Activated CD8-positive, alpha-beta memory T cell treated with anti-CD3 and anti-CD28 coated beads, Interleukin-2, amount 10 ng/mL, durations not matched to agents 7 days and 5 days (primary cell): ENCODE measurements around the gene GPR65. TPM values are rescaled to one million over a fixed set of nuclear protein-coding genes. Genes with fewer than 3 reads are reported as not detected.

ENCODE experiments used
- ATAC-seq: fragments of 150-1000 bp; cut with Tn5 transposase; one replicate; pipeline ENCODE4 v1.10.0; 2021; ENCODE audit warnings: moderate library complexity
- CTCF ChIA-PET: fragments of 350-600 bp; sonication (Branson Sonifier 250); formaldehyde crosslinking; loops from one replicate; lab custom pipeline; 2021; ENCODE audit warnings: antibody characterized with exemption; lab: Charles Lee
- DNase-seq: peaks from one replicate; pipeline ENCODE4 v3.0.0-alpha.2; 2020
- H3K27ac Mint-ChIP-seq: one replicate; pipeline ENCODE4 v1.8.0; 2021; ENCODE audit warnings: mild to moderate bottlenecking, mixed read lengths
- H3K27me3 Mint-ChIP-seq: one replicate; pipeline ENCODE4 v1.8.0; 2021; ENCODE audit warnings: mixed read lengths
- H3K36me3 Mint-ChIP-seq: one replicate; pipeline ENCODE4 v1.8.0; 2021; ENCODE audit warnings: mild to moderate bottlenecking, mixed read lengths
- H3K4me1 Mint-ChIP-seq: one replicate; pipeline ENCODE4 v1.8.0; 2021; ENCODE audit warnings: mixed read lengths
- H3K4me3 Mint-ChIP-seq: one replicate; pipeline ENCODE4 v1.8.0; 2021; ENCODE audit warnings: mild to moderate bottlenecking, moderate library complexity, mixed read lengths
- H3K9me3 Mint-ChIP-seq: one replicate; pipeline ENCODE4 v1.8.0; 2022; ENCODE audit warnings: low read depth, mixed read lengths
- total RNA-seq, 2 experiments: library from RNA; stranded (reverse); gene quantifications; one replicate each; pipeline ENCODE4 v1.2.3, GENCODE V29; 2021

GPR65 gene
- total RNA-seq, 2 experiments from 2014 or later: 17.2 to 21.1 TPM

- H3K4me3 Mint-ChIP-seq: no peak overlapping the region
- H3K27ac Mint-ChIP-seq: no peak overlapping the region
- peaks cover 2% of the 10 kb centered on the region for H3K9me3 Mint-ChIP-seq
- peaks cover 25% of the 10 kb centered on the region for H3K36me3 Mint-ChIP-seq
- CTCF ChIA-PET: no interaction called here
- ATAC-seq: no peak
- H3K27me3 Mint-ChIP-seq: no peaks in the 10 kb centered on the region
- peaks cover 6% of the 10 kb centered on the region for H3K4me1 Mint-ChIP-seq
- no peak for DNase-seq
Measured at GRCh38 chr14:88049936-88050335, 45.0 kb downstream of the GPR65 start.

GRCh38 chr14:88060576-88060975 is 55.6 kb downstream of the GPR65 start:
- no peak overlapping the region for H3K4me3 Mint-ChIP-seq
- H3K36me3 Mint-ChIP-seq: peaks cover 5% of the 10 kb centered on the region
- no peak overlapping the region for H3K27ac Mint-ChIP-seq
- no peak for DNase-seq
- no peaks in the 10 kb centered on the region for H3K27me3 Mint-ChIP-seq
- CTCF ChIA-PET: no interaction called here
- H3K9me3 Mint-ChIP-seq: peaks cover 2% of the 10 kb centered on the region
- ATAC-seq: no peak
- no peaks in the 10 kb centered on the region for H3K4me1 Mint-ChIP-seq

- DNase-seq (no peak), ATAC-seq (no peak)
- Mint-ChIP-seq H3K4me1 (no peaks in the 10 kb centered on the region), H3K4me3 (no peak overlapping the region), H3K9me3 (peaks cover 2% of the 10 kb centered on the region), H3K36me3 (peaks cover 3% of the 10 kb centered on the region), H3K27ac (no peak overlapping the region), H3K27me3 (no peaks in the 10 kb centered on the region)
- CTCF ChIA-PET: no interaction called here
Measured at GRCh38 chr14:88063811-88064210, 58.9 kb downstream of the GPR65 start.

Other genes starting within 250 kb of the GPR65 start
- gene GALC, start 12.0 kb upstream of the GPR65 start, total RNA-seq: 10 to 100 TPM; 20.6 to 25.7 TPM